ENCODE data around the gene ROR1.

Gene ROR1

DNA sequence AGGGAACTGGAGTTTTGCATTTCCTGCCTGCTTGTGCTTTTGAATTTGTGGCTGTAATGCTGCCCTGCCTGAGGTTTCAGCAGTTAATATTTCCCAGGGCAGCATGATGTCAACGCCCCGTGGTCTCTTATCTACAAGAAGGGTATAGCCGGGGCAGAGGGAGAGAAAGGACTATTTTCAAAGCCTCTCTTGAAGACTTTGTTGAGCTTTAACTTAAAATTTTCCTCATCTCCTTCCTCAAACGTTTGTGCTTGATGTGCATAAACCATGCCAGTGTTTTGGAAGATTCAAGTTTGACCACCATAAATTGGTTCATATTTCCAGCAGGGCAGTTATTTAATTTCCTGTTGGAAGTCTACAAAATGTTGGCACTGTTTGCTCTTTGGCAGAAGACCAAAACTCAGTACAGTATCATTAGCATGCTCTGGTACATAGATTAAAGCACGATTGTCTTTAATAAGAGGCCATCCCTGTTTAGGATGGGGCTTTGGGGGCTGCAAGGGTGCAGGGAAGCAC, 43.4 kb downstream of the ROR1 start:
- in situ Hi-C loops (cut with MboI; ENCODE audit: low sequenced_read_pairs, unreplicated experiment) = no loop called here
- no peak for DNase-seq (ENCODE audit: low spot score)
- no peak for TF ChIP-seq CTCF (IDR thresholded peaks at IDR 0.05; ENCODE audit: borderline replicate concordance, control extremely low read depth, extremely low read depth, insufficient read depth, missing control alignments)

GRCh38 chr1:63817700-63818099, 43.9 kb downstream of the ROR1 start:
- no peak for DNase-seq (ENCODE audit: low spot score)
- in situ Hi-C loops (cut with MboI; ENCODE audit: low sequenced_read_pairs, unreplicated experiment) = no loop called here
- TF ChIP-seq CTCF (IDR thresholded peaks at IDR 0.05; ENCODE audit: borderline replicate concordance, control extremely low read depth, extremely low read depth, insufficient read depth, missing control alignments) = no peak

DNA sequence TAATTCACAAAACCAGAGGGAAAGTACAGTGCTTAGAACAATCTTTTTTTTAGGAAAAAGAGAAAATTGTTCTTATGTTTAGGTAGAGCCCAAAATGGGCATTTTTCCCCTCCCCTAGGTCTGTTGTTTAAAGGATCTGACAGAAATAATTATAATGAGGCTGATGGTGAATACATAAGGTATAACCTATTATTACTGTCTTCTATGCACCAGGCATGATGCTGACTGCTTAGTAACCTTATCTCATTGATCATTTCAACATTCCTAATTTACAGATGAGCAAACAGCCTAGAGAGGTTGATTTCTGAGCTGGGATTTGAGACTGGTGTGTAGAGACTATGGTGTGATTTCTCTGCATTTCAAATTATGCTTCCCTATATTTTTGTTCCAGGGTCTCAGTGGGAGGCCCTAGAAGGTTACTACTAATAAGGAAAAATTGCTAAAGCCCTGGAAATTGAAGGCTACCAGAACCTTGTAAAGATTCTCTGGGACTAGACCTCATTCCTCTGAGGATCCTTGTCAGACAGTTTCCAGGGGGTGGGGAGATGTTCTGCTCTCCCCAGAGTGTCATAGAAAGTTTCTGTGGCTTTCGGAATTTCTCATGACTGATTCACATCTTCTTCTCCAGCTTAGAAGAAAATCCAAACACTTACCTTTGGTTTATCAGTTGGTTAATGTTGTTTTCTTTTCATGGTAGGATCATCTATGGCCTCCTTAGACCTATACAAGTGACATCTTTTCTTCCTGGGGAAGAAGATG, 44.9 kb downstream of the ROR1 start:
- no peak for TF ChIP-seq CTCF (IDR thresholded peaks at IDR 0.05; ENCODE audit: borderline replicate concordance, control extremely low read depth, extremely low read depth, insufficient read depth, missing control alignments)
- no peak for DNase-seq (ENCODE audit: low spot score)
- in situ Hi-C loops (cut with MboI; ENCODE audit: low sequenced_read_pairs, unreplicated experiment) = no loop called here

- DNase-seq (ENCODE audit: low spot score) = no peak
- in situ Hi-C loops (cut with MboI; ENCODE audit: low sequenced_read_pairs, unreplicated experiment) = no loop called here
- TF ChIP-seq CTCF (IDR thresholded peaks at IDR 0.05; ENCODE audit: borderline replicate concordance, control extremely low read depth, extremely low read depth, insufficient read depth, missing control alignments) = no peak
Observed at GRCh38 chr1:63819795-63820194, 46.0 kb downstream of the ROR1 start.

GRCh38 chr1:63821091-63822005, 47.5 kb downstream of the ROR1 start:
- TF ChIP-seq CTCF (IDR thresholded peaks at IDR 0.05; ENCODE audit: borderline replicate concordance, control extremely low read depth, extremely low read depth, insufficient read depth, missing control alignments) = no peak
- no peak for DNase-seq (ENCODE audit: low spot score)
- in situ Hi-C loops (cut with MboI; ENCODE audit: low sequenced_read_pairs, unreplicated experiment) = no loop called here

DNA sequence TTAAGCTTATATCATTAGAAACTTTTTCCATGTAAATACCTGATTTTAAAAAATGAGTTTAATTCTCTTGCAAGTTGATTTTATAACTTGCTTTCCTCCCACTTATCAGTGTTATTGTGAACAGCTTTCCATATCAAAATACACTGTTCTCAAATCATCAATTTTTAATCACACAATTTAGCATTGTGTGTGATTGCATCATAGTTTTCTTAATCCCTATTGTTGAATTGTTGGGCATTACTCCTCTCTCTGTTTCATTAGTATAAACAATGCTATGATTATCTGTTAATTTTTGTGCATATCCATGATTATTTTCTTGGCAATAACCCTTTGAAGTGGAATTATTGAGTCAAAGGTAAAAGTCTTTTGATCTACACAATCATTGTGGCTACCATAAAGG, 48.7 kb downstream of the ROR1 start:
- in situ Hi-C loops (cut with MboI; ENCODE audit: low sequenced_read_pairs, unreplicated experiment) = no loop called here
- DNase-seq (ENCODE audit: low spot score) = no peak
- no peak for TF ChIP-seq CTCF (IDR thresholded peaks at IDR 0.05; ENCODE audit: borderline replicate concordance, control extremely low read depth, extremely low read depth, insufficient read depth, missing control alignments)
